ENCODE results near the gene SAMHD1.

GRCh38 chr20:36997121-36997520 is 45.6 kb upstream of the SAMHD1 start:
- no peak for TF ChIP-seq CTCF (IDR thresholded peaks at IDR 0.05; ENCODE audit: low read depth, low read length)
- TF ChIP-seq MYC (IDR thresholded peaks at IDR 0.05; ENCODE audit: low read depth, low read length): no peak

Measured in NB4 (cell line).